Measurements from ENCODE around the gene HDLBP.

DNA sequence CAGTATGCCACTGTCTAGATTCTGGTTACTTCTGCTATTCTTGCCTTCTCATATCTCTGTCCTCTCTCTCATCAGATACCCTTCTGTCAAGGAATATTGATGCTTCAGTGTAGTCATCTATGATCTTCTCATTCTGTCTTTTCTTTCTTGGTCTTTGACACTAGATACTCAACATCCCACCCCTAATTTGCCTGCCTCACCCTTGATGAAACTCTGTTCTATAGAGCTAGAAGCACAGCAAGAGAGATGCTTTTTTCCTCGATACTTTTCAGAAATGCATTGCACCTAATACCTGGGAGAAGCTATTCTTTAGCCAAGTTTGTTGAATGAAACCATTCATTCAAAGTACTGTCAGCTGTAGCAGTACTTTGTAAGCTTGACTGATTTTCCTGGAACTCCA lies 9.8 kb upstream of the HDLBP start:
- TF ChIP-seq POLR2A (IDR thresholded peaks at IDR 0.05; ENCODE audit: low read length) (no peak), GATA1 (IDR thresholded peaks at IDR 0.05; ENCODE audit: low read depth, low read length) (no peak)

Data from erythroblast (primary cell).